Measurements from ENCODE around the gene FBXL17. TPM values are rescaled to one million over a fixed set of nuclear protein-coding genes. Genes with fewer than 3 reads are reported as not detected.
A peak's percentile ranks its signal among the peaks of the same experiment; 100 is the strongest.

FBXL17 gene
- polyA plus RNA-seq, 2 of the 4 experiments (the other 2 are of a cell fraction): 8.7 to 9.1 TPM

- Histone ChIP-seq H3K4me3 (no peak overlapping the region), H3K4me2 (no peak overlapping the region), H3K27ac (no peak overlapping the region), H3K4me1 (no peaks in the 10 kb centered on the region), H3K9me3 (no peaks in the 10 kb centered on the region)
- DNase-seq (ENCODE audit: low read depth in 1 of 2, low spot score in 1 of 2) (no peak), FAIRE-seq (no peak), ATAC-seq (no peak)
- TF ChIP-seq CBX2 (IDR thresholded peaks at IDR 0.05; ENCODE audit: borderline replicate concordance, low read depth) (no peak), PHF8 (IDR thresholded peaks at IDR 0.05; ENCODE audit: borderline replicate concordance, low read depth) (no peak), NPAS2 (CRISPR knock-in tag; IDR thresholded peaks at IDR 0.05; ENCODE audit: borderline replicate concordance) (no peak), PBX3 (IDR thresholded peaks at IDR 0.05) (no peak), FOSL2 (IDR thresholded peaks at IDR 0.05) (no peak), FOSL2 (CRISPR knock-in tag; IDR thresholded peaks at IDR 0.05) (no peak), CHD4 (IDR thresholded peaks at IDR 0.05; ENCODE audit: borderline replicate concordance) (no peak), ZFP36 (IDR thresholded peaks at IDR 0.05; ENCODE audit: borderline replicate concordance, partially characterized antibody) (no peak), FOXS1 (CRISPR knock-in tag; IDR thresholded peaks at IDR 0.05) (no peak), ZNF302 (CRISPR knock-in tag; IDR thresholded peaks at IDR 0.05) (no peak), NFE2L2 (conservative IDR thresholded peaks at IDR 0.05; ENCODE audit: low read length) (no peak)
- TF ChIP-seq, protein P1, sequence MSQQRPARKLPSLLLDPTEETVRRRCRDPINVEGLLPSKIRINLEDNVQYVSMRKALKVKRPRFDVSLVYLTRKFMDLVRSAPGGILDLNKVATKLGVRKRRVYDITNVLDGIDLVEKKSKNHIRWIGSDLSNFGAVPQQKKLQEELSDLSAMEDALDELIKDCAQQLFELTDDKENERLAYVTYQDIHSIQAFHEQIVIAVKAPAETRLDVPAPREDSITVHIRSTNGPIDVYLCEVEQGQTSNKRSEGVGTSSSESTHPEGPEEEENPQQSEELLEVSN (IDR thresholded peaks at IDR 0.05; ENCODE audit: borderline replicate concordance, low read depth): no peak
- TF ChIP-seq, protein P2, sequence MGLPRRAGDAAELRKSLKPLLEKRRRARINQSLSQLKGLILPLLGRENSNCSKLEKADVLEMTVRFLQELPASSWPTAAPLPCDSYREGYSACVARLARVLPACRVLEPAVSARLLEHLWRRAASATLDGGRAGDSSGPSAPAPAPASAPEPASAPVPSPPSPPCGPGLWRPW (IDR thresholded peaks at IDR 0.05): no peak
- TF ChIP-seq, protein P3, sequence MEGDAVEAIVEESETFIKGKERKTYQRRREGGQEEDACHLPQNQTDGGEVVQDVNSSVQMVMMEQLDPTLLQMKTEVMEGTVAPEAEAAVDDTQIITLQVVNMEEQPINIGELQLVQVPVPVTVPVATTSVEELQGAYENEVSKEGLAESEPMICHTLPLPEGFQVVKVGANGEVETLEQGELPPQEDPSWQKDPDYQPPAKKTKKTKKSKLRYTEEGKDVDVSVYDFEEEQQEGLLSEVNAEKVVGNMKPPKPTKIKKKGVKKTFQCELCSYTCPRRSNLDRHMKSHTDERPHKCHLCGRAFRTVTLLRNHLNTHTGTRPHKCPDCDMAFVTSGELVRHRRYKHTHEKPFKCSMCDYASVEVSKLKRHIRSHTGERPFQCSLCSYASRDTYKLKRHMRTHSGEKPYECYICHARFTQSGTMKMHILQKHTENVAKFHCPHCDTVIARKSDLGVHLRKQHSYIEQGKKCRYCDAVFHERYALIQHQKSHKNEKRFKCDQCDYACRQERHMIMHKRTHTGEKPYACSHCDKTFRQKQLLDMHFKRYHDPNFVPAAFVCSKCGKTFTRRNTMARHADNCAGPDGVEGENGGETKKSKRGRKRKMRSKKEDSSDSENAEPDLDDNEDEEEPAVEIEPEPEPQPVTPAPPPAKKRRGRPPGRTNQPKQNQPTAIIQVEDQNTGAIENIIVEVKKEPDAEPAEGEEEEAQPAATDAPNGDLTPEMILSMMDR (IDR thresholded peaks at IDR 0.05): no peak
- ChIA-PET CTCF (no interaction called here), POLR2A (no interaction called here)
- 13% methylated on average over 1 of the region's 1 CpG for WGBS (ENCODE audit: missing lambda C conversion rate)
Measured at GRCh38 chr5:107894361-107894760, 487.5 kb downstream of the FBXL17 start.

DNA sequence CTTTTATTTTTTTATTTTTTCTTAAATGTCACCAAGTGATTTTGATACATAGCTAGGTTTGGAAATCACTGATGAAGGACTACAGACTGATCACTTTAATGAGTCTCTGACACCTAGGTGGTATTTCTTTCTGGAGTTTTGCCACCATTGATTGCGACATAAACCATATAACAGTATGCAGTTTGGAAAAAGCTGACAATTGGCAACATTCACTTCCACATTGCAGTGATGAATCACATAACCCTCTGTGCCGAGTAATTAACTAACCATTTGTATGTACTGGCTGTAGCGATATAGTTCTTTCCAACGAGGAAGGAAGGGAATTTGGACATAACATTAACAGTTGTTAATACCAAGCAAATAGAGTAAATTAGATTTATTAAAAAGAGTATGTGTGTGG is 488.3 kb downstream of the FBXL17 start:
- no peak overlapping the region for H3K27ac ChIP-seq
- DNase-seq (ENCODE audit: low read depth in 1 of 2, low spot score in 1 of 2) (no peak), FAIRE-seq (no peak), ATAC-seq (no peak)
- ChIA-PET POLR2A (no interaction called here), CTCF (no interaction called here)
- no peak for TF ChIP-seq JUN (IDR thresholded peaks at IDR 0.05)
- TF ChIP-seq ESRRA (IDR thresholded peaks at IDR 0.05; ENCODE audit: borderline replicate concordance, low read length): no peak
- TF ChIP-seq ATOH8 (CRISPR knock-in tag; IDR thresholded peaks at IDR 0.05; ENCODE audit: low read depth): no peak
- TF ChIP-seq RFX5 (IDR thresholded peaks at IDR 0.05): no peak
- TF ChIP-seq CEBPB (IDR thresholded peaks at IDR 0.05): peak; percentile 42 to 59; a peak in 2 of 4 replicates
- no peak for TF ChIP-seq ZFP36 (IDR thresholded peaks at IDR 0.05; ENCODE audit: borderline replicate concordance, partially characterized antibody)
- no peak overlapping the region for H3K4me2 ChIP-seq
- 76% methylated on average over 4 of the region's 4 CpGs for WGBS (ENCODE audit: missing lambda C conversion rate)
- no peaks in the 10 kb centered on the region for H3K4me1 ChIP-seq
- no peak overlapping the region for H3K4me3 ChIP-seq
- no peaks in the 10 kb centered on the region for H3K9me3 ChIP-seq

GRCh38 chr5:107889387-107889786 is 492.5 kb downstream of the FBXL17 start:
- 44% methylated on average over 3 of the region's 3 CpGs for WGBS (ENCODE audit: missing lambda C conversion rate)
- ChIA-PET POLR2A (no interaction called here), CTCF (no interaction called here)
- Histone ChIP-seq H3K4me1 (no peaks in the 10 kb centered on the region), H3K4me3 (no peak overlapping the region), H3K4me2 (no peak overlapping the region), H3K27ac (no peak overlapping the region), H3K9me3 (no peaks in the 10 kb centered on the region)
- no peak for ATAC-seq
- no peak for DNase-seq (ENCODE audit: low read depth in 1 of 2, low spot score in 1 of 2)
- no peak for FAIRE-seq
- no peak for TF ChIP-seq HOXB13 (CRISPR knock-in tag; IDR thresholded peaks at IDR 0.05; ENCODE audit: low read depth)
- TF ChIP-seq, protein P1 (IDR thresholded peaks at IDR 0.05; ENCODE audit: borderline replicate concordance, low read depth): no peak
- no peak for TF ChIP-seq TFCP2L1 (CRISPR knock-in tag; IDR thresholded peaks at IDR 0.05)
- TF ChIP-seq CBX8 (IDR thresholded peaks at IDR 0.05): no peak
- no peak for TF ChIP-seq GATA3 (IDR thresholded peaks at IDR 0.05; ENCODE audit: borderline replicate concordance)
- TF ChIP-seq, protein P3 (IDR thresholded peaks at IDR 0.05): no peak
- TF ChIP-seq MAZ (IDR thresholded peaks at IDR 0.05; ENCODE audit: borderline replicate concordance, low read depth, low read length): no peak
- TF ChIP-seq RCOR1 (IDR thresholded peaks at IDR 0.05; ENCODE audit: low read depth, low read length): no peak
- no peak for TF ChIP-seq CHD4 (IDR thresholded peaks at IDR 0.05; ENCODE audit: borderline replicate concordance)
- no peak for TF ChIP-seq PHF8 (IDR thresholded peaks at IDR 0.05; ENCODE audit: borderline replicate concordance, low read depth)

Data from A549 (cell line).